Measurements from ENCODE around the gene PTPMT1.
A peak's percentile ranks its signal among the peaks of the same experiment; 100 is the strongest.

Gene PTPMT1

DNA sequence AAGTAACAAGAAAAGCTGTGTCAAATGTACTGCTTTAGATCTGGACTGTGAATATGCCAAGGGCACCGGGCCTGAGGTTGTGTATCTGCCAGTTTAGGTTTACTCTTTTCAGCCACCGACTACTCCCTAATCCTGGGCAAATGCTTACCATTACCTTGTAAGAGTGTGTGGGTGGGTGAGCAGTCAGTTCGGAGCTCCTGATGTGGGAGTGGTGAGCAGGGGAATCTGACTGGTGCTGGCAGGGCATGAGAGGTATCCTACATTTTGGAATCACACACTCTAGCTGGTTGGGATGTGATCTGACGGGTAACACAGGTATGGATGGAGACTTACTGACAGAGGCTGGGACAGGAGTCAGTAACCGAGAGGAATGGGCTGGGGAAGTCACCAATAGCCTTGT is 18.4 kb downstream of the PTPMT1 start:
- DNase-seq (ENCODE audit: low spot score) = no peak

DNA sequence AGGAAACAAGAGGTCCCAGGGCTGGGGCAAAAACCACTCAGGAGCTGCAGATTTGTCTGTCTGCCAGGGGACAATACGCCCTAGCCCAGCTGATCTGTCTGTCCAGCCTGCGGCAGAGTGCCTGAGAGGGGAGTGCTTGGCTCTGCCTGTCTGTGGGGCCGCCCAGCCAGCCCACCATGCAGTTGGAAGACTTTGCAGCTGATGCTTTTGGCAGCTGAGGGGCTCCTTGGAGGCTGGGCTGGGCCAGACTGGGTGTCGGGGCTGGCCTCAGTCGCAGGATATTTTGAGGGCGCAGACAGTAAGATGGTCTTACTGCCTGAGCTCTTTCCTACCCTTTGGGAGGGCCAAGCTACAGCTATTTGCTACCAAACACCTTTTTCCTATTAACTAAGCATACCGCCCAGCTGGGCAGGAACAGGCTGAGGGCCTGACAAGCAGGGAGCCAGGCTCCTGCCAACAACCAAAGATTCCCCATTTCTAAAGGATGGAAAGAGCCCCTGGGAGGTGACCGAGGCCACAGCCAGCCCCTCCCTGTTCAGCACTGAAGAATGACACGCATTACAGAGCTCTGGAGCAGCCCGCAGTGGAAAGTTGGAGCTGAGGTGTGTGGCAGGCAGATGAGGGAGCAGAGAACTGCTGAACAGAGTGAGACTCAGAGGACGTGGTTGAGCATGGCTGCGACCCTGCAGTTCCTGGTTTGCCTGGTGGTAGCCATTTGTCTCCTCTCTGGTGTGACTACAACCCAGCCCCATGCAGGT is 20.9 kb downstream of the PTPMT1 start, which contains the start of gene FAM180B:
Gene FAM180B (plus strand): TSS at position 581 of the 758 bp plus-strand sequence. CDS start 91 bp downstream, at position 672.
- no peak for DNase-seq (ENCODE audit: low spot score)

DNA sequence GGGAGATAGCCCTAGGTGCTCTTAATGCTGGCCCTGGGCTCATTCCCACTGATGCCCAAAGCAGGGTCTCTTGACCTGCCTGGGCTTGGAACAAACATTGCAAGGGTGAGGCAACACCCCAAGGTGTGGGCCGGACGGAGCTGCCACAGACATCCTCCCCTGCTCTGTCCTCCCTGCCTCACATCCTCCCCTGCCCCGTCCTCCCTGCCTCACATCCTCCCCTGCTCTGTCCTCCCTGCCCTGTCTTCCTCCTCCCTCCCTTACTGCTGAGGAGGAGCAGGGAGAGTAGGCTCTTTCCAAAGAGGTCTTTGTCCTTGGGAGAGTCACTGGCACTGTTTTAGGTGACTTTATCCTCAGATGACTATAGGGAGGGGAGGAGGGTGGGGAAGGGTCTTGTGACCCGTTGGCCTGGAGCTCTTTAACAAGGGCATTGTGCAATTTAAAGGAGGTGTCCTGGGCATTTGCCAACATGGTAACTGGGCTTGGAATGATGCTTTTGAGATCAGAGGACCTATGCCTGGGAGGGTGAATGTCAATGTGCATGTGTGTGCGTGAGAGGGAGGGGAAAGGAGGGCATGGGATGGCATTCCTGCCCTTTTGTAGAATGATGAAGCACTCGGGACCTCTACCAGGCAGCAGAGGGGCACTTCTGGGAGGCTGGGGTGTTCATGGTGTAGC is 21.8 kb downstream of the PTPMT1 start:
- DNase-seq (ENCODE audit: low spot score) = no peak

DNA sequence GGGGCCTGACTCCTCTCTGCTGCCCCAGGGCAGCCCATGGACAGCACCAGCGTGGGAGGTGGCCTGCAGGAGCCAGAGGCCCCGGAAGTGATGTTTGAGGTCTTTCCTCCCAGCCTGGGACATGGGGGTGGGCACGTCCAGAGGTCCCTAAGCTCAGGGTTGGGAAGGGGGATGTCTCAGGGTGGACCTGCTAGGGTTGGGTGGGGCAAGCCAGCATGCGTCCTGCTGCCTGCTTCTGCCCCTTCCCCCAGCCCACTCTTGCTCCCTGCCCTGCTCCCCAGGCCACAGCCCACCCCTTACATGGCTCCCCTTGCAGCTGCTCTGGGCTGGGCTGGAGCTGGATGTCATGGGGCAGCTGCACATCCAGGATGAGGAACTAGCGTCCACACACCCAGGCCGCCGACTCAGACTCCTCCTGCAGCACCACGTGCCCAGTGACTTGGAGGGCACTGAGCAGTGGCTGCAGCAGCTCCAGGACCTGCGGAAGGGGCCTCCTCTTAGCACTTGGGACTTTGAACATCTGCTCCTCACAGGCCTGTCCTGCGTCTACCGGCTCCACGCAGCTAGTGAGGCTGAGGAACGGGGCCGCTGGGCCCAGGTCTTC is 22.4 kb downstream of the PTPMT1 start:
- no peak for DNase-seq (ENCODE audit: low spot score)

DNA sequence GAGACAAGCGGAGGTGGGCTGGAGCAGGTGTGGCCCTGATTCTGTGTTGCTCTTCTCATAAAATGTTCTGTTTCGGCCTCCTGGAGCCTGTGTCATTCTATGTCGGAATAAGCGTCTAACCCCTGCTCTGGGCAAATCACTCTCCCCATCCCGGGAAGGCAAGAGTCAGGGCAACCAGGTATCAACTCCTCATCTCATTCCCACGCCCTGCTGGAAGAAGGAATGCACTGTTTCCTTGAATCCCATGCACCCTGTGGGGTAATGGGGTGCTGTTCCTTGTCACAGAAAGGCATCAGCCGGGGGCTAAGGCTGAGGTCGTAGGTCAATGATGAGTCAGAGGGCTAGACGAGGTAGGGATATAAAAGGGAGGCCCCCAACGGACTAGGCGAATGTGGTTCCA is 23.7 kb downstream of the PTPMT1 start:
- no peak for DNase-seq (ENCODE audit: low spot score)

DNA sequence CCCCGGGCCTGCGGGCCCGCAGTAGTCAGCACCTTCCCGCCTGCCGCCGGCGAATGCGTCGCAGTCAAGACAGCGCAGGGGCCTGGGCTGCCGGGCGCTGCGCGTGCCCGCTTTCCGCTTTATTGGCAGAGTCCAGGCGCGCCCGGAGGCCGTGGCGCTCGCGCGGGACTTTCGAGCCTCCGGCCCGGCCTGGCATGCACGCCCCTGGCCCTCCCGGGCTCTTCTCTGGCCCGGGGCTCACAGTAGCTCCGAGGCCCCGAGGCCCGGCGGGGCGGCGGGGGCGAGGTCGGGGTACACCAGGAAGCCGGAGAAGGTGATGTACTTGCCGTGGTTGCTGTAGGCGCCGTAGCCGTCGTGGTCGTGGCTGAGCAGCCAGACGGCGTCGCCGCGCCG is 24.2 kb downstream of the PTPMT1 start:
- DNase-seq (ENCODE audit: low spot score) = no peak

DNA sequence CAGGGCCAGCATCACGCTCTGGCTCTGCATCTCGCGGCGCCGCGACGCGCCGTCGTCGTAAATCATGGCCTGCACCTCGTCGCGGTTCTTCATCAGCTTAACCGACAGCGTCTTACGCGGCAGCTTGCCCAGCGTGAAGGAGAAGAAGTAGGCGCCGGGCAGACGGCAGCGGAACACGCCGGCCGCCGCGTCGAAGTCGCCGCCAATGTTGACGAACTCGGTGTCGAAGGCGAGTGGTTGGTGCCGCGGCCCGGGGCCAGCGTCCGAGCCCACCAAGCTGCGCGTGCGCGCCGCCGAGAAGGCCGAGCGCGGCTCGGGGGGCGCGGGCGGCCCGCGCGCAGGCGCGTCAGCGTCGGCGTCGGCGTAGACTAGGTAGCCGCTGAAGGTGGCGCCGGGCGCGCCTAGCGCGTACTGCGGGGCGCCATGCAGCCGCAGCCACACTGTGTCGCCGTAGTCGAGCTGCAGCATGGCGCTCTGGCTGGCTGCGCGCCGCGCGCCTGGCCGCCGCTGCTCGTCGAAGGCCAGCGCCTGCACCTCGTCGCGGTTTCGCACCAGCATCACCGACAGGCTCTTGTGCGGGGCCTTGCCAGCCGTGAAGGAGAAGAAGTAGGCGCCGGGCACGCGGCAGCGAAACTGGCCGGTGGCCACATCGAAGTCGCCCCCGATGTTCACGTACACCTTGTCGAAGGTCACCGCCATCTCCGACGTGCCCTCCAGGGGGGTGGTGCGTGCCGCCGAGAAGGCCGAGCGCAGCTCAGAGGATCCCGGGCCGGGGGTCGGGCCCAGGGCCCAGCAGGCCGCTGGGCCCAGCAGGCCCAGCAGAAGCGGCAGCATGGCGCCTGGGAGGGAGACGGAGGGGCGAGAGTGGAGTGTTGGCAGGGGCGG is 24.8 kb downstream of the PTPMT1 start:
- DNase-seq (ENCODE audit: low spot score) = no peak

DNA sequence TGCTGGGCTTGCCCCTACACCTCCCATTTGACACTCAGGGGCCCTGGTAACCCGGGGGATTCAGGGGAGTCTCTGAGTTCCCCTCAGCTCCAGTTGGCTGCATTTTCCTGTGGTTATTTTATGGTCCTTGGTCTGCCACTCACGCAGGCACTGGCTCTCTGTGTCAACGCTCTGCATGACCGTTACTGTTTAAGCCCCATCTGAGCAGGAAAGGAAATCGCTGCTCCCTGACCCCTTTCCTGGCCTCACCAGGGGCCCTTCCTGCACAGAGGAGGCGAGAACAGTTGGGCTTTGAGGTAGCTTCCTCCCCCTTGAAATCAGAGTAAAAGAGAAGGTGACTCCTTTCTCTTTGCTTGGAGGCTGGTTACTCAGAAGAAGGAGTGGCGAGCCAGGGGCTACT is 26.4 kb downstream of the PTPMT1 start:
- no peak for DNase-seq (ENCODE audit: low spot score)

DNA sequence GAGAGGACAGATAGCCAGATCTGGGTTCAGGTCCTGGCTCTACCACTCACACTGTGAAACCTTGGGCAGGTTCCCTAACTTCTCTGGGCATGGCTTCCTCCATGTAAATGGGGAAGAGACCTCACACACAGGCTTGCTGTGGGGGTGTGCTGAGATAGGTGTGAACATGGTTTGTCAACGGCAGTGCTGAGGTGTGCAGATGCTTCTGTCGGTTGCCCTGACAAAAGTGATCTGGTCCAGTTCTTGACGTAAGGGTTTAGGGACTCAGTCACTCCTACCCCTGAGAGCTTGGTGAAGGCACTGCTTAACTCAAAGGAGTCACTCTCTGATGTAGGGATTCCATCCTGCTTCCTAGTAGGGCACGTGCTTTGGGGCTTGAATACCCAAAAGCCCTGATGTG is 26.9 kb downstream of the PTPMT1 start:
- DNase-seq (ENCODE audit: low spot score) = no peak

DNA sequence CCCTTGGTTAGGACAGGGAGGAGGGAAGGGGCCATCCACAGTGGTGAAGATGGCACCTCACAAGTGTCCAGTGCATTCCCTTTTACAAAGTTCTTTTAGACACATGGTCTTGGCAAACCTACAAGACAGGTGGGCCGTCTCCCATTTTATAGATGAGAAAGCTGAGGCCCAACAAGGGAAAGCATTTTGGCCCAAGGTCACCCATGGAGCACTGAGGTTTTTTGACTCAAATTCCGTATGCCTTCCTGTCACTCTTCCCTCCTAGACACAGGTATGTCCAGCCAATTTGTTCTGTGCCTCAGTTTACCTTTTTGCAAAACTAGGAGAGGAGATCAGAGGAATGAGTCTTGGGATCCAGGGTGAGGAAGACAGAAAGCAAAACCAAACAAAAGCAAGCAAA is 27.6 kb downstream of the PTPMT1 start:
- no peak for DNase-seq (ENCODE audit: low spot score)

DNA sequence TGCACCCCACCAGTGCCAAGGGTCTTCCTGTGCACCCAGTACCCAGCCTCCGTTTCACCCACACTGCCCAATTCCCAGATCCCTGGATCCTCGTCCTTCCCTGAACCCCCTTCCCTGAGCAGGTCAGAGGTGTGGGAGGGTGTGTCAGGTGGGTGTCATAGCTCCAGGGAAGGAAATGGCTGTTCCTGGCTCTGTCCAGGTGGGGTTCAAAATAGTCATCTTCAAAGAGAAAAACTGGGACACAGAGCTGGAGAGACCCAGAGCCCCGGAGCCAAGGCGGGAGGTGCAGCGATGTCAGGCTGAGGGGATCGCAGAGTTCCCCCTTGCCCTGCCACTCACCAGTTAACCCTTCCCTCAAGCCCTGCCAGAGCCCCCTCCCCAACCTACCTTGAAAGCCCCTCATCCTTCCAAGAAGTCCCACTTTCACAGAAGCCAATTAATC is 28.1 kb downstream of the PTPMT1 start:
- DNase-seq (ENCODE audit: low spot score) = no peak

DNA sequence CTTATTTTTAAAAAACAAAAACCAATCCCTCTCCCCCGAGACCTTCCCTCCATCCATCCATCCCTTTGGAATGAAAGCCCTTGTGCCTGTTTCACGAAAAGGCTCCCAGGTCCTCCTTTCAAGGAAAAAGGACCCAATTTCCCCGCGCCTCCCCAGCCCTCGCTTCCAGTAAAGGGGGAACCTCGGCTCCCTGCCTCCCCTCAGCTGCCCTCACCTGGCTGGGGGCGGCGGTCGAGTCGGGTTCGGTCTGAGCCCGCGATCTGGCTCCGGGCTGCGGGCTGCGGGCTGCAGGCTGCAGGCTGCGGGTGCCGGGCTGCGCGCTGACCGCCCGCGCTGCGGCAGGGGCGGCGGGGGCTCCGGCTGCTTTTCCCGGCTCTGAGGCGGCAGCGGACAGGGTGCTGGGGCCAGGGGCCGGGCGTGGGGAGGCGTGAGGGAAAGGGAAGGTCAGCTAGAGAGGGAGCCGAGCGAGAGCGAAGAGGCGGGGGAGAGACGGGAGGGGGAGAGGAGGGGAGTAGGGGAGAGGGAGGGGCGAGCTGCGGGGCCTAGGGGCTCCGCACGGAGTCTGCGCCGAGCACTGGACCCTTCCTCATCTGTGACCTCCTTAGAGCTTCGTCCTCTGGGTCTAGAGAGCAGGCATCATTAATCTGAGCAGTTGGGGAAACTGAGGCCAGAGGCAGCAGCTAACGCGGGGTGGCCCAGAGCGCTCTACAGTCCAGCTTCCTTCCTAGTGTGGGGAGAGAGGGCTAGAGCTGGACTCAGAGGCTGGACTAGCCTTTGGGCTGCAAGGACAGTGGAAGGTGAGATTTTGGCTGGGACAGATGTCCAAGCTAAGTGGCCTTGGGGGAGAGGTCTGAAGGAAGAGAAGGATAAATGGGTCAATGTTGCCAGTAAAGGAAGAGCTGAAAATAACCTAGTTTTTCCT is 28.8 kb downstream of the PTPMT1 start, which contains the start of gene C1QTNF4:
Gene C1QTNF4 (minus strand): TSS at position 478 of the 922 bp plus-strand sequence. CDS start 3,601 bp downstream, outside the sequence.
- no peak for DNase-seq (ENCODE audit: low spot score)

DNA sequence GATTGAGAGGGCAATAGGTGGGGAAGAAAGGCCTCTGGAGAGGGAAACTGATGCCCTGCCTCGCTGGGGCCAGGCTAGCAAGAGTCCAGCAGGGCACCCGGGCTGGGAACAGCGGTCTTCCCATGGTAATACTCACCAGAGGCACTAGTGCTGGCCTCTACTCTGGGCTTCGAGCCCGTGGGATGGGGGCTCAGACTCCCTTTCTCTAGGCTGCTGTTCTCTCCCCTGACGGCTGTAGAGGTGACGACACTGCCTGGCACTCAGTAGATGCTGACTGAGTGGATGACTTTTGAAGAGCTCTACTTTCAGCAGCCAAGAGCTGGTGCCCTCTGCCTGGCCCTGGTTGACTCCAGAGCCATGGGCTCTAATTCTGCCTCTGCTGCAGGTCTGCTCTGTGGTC is 29.6 kb downstream of the PTPMT1 start:
- DNase-seq (ENCODE audit: low spot score) = no peak

DNA sequence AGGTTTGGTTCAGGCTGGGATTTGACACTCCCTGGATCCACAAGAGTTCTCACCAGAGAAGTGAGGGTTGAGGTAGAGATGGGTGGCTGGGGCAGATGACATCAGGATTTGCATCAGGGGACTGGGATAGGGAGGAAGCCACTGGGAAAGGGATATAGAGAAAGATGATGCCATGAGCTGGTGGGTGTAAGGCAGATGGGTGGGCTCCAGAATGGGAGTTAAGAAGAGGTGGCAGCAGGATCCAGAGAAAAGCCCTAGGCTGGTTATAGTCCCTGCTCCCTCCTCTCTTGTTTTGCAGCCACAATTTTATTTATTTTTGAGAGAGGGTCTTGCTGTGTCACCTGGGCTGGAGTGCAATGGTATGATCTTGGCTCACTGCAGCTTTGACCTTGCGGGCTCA is 30.6 kb downstream of the PTPMT1 start:
- DNase-seq (ENCODE audit: low spot score) = no peak

DNA sequence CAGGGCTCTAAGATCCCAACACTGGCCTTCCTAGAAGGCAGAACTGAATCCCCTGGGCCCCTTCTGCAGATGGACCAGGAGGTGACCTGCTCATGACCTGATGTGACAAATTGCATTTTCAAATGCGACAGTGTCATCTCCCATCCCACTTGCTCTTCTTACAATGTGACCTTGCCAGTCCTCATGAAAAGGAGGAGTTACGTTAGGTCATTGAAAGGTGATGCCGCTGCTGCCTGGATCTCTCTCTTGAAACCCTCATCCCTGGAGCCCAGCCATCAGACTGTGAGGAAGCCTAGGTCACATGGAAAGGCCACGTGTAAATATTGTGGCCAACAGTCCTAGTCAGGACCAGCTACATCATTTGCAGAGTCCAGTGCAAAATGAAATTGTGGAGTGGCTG is 34.5 kb downstream of the PTPMT1 start:
- DNase-seq (ENCODE audit: low spot score) = no peak

DNA sequence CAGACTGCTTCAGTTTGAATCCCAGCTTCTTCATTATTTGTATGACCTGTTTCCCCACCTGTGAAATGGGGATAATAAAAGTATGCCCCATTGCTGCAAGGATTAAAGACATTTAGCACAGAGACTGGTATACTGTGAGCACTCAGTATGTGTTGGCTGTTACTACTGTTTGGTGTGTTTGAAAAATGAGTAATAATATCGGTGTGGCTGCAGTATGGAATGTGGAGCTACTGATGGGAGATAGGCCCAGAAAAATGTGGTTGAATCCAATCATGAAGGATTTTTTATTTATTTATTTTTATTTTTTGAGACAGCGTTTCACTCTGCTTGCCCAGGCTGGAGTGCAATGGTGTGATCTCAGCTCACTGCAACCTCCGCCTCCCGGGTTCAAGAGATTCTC is 37.9 kb downstream of the PTPMT1 start:
- DNase-seq (ENCODE audit: low spot score) = no peak

DNA sequence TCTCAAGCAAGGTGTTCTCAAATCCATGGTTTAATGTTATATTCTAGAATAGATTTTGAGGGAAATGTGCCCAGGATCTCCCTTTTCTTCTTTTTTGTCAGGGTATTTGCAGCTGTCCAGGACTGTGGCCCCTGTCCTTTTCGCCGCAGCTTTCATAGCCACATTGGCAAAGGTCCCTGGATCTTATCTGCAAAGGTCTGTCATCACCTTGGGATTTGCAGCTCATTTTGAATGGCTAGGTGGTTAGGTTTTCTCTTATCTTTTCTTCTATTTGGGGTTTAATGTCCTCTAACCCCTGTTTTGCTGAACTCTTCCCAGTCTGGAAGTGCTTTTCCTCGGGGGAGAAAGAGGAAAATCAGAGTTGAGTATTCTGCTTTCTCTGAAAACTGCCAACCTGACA is 40.5 kb downstream of the PTPMT1 start:
- DNase-seq (ENCODE audit: low spot score) = no peak

DNA sequence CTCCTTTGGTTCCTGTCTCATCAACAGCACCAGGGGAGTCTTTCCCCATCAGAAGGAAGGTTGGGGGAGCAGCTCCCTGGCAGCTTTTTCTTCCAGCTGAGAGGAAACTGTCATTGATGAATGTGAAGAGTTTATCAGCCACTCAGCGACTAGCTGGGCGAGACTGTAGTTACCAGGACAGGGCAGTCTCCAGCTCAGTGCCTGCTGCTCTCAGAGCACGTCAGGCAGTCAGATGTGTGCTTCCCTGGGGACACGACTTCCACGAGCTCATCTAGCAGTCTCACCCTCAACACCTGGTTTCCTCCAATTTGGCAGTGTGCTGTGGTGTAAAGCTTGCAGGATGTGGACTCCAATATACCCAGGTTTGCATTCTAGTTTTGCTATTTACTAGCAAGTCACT is 41.3 kb downstream of the PTPMT1 start:
- no peak for DNase-seq (ENCODE audit: low spot score)

DNA sequence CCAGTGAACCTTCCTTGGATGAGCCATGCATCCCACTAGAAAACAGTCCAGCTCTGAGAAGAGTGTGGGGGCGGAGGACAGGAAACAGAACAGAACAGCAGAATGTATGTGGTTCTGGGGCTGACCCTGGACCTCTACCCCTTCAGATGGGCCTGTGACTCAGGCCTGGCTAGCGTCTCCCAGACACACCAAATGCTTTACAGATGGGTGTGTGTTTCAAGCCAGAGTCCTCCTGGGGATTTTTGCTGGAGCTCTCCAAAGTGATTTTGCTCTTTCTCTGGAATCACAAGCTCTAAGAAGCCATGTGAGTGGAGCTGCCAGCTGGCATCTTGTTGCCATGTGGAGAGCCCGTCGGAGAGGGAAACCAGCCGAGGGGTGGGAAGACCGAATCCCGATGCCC is 42.0 kb downstream of the PTPMT1 start:
- DNase-seq (ENCODE audit: low spot score) = no peak

DNA sequence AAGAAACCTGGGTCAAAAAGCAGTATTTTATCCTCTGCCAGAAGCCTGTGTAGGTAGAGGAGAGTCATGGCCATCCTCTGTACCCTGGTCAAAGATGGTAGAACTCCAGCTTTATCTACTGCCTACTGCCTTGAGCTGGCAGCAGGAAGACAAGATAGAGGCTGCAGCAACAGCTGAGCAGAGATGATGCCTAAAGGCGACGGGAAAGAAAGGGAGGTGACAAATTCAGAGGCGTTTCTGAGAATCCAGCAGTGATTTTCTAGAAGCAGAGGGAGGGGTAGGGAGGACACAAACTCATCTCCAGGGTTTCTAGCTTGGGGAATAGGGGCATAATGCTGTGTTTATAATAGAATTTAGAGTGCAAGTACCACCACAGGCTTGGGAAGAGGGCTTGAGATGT is 44.3 kb downstream of the PTPMT1 start:
- DNase-seq (ENCODE audit: low spot score) = no peak

DNA sequence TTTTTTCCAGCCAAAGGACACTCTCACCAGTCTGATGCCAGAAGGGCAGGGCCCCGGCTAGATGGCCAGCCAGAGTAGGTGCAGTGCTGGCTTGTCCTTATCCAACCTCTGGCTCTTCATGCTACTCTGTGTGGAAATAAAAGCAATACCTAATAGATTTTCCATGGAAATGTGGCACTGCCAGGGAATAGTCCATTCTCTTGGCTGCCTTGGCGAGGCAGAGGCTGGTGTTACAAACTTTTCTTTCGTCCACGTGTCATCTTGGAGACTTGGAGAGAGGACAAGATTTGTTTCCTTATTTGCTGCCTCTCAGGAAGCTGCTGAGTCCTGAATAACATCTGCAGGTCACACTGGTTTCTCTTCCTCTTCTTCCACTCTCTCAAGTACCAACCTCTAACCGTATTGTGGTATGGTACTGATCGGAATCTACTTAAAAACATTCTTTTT is 46.0 kb downstream of the PTPMT1 start:
- DNase-seq (ENCODE audit: low spot score) = peak; percentile 52
